ENCODE results near the gene URI1. TPM values are rescaled to one million over a fixed set of nuclear protein-coding genes. Genes with fewer than 3 reads are reported as not detected.

URI1 gene
- total RNA-seq, 1 experiment from 2014 or later, result 56.0 TPM

DNA sequence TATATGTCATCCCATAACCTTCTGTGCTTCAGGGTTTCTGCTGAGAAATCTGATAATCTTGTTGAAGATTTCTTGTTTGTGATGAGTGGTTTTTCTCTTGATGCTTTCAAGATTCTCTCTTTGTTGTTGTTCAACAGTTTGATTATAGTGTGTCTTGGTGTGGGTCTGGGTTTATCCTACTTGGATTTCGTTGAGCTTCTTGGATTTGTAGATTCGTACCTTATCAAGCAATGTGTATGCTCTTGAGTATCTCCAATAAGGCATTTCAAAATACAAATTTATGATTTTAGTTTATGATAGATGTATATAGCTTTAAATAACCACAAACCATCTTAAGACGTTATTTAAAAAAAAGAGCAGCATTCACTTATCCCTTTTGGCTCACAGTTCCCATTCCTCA, 57.5 kb downstream of the URI1 start:
- POLR2A ChIA-PET (ENCODE audit: unreplicated experiment), result no interaction called here
- peaks cover 74% of the 10 kb centered on the region for H3K79me2 ChIP-seq (ENCODE audit: low read depth)
- no TSS peak for BruUV-seq (replicated peaks)
- H3K9me2 ChIP-seq (ENCODE audit: insufficient read depth), result 0 out of 2 replicates have a peak, but pooled peaks cover 3% of the 10 kb centered on the region
- no peak overlapping the region for H3K4me2 ChIP-seq
- H3F3A ChIP-seq (ENCODE audit: insufficient read depth, low read depth), result no peaks in the 10 kb centered on the region; the same call in 1 of the 2 replicates
- CTCF ChIA-PET, result no interaction called here
- DNase-seq, result no peak
- TF ChIP-seq EZH2 (IDR thresholded peaks at IDR 0.05; ENCODE audit: low read depth), result no peak
- TF ChIP-seq, protein P1, sequence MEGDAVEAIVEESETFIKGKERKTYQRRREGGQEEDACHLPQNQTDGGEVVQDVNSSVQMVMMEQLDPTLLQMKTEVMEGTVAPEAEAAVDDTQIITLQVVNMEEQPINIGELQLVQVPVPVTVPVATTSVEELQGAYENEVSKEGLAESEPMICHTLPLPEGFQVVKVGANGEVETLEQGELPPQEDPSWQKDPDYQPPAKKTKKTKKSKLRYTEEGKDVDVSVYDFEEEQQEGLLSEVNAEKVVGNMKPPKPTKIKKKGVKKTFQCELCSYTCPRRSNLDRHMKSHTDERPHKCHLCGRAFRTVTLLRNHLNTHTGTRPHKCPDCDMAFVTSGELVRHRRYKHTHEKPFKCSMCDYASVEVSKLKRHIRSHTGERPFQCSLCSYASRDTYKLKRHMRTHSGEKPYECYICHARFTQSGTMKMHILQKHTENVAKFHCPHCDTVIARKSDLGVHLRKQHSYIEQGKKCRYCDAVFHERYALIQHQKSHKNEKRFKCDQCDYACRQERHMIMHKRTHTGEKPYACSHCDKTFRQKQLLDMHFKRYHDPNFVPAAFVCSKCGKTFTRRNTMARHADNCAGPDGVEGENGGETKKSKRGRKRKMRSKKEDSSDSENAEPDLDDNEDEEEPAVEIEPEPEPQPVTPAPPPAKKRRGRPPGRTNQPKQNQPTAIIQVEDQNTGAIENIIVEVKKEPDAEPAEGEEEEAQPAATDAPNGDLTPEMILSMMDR (conservative IDR thresholded peaks at IDR 0.05), result no peak
- no peak overlapping the region for H3K4me3 ChIP-seq
- no peaks in the 10 kb centered on the region for H3K4me1 ChIP-seq (replicated peaks; ENCODE audit: insufficient read depth)
- intact Hi-C loops (cut with micrococcal nuclease; ENCODE audit: unreplicated experiment), result no loop called here
- no peak overlapping the region for H3K27ac ChIP-seq
- H3K9me3 ChIP-seq (ENCODE audit: insufficient read depth, low read depth), result no peaks in the 10 kb centered on the region; the same call in 1 of the 2 replicates
- peaks cover 33% of the 10 kb centered on the region for H4K20me1 ChIP-seq (ENCODE audit: insufficient read depth)
- no peaks in the 10 kb centered on the region for H3K36me3 ChIP-seq (ENCODE audit: low read depth)
- H2AFZ ChIP-seq, result no peak overlapping the region
- no peaks in the 10 kb centered on the region for H3K27me3 ChIP-seq (ENCODE audit: insufficient read depth, low read depth)

DNA sequence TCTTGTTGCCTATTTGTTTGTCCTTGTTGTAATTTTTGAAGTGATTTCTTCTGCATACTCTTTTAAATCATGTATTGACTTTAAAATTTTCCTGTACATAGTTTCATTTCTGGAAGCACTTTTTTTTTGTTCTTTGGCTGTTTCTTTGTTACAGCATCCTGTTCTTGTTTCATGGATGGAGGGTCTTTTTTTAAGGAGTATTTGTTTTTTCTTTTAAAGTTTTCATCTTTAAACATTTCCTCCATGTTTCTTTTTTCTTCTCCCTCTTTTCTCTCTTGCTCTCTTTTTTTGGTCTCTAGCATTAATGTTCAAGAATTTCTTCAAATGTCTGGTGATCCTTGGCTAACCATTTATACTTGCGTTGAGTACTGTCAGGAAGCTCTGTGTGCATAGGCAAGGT, 58.8 kb downstream of the URI1 start:
- 0 out of 2 replicates have a peak, but pooled peaks cover 7% of the 10 kb centered on the region for H3K36me3 ChIP-seq (ENCODE audit: low read depth)
- peaks cover 67% of the 10 kb centered on the region for H3K79me2 ChIP-seq (ENCODE audit: low read depth)
- H4K20me1 ChIP-seq (ENCODE audit: insufficient read depth), result peaks cover 40% of the 10 kb centered on the region
- no peak overlapping the region for H3K4me3 ChIP-seq
- no peaks in the 10 kb centered on the region for H3K4me1 ChIP-seq (replicated peaks; ENCODE audit: insufficient read depth)
- no peak overlapping the region for H3K4me2 ChIP-seq
- no peaks in the 10 kb centered on the region; the same call in 1 of the 2 replicates for H3F3A ChIP-seq (ENCODE audit: insufficient read depth, low read depth)
- no peak overlapping the region for H2AFZ ChIP-seq
- POLR2A ChIA-PET (ENCODE audit: unreplicated experiment), result no interaction called here
- DNase-seq, result no peak
- no TSS peak for BruUV-seq (replicated peaks)
- CTCF ChIA-PET, result no interaction called here
- TF ChIP-seq, protein P1 (conservative IDR thresholded peaks at IDR 0.05), result no peak
- TF ChIP-seq EZH2 (IDR thresholded peaks at IDR 0.05; ENCODE audit: low read depth), result no peak
- H3K27me3 ChIP-seq (ENCODE audit: insufficient read depth, low read depth), result no peaks in the 10 kb centered on the region
- intact Hi-C loops (cut with micrococcal nuclease; ENCODE audit: unreplicated experiment), result no loop called here
- 0 out of 2 replicates have a peak, but pooled peaks cover 3% of the 10 kb centered on the region for H3K9me2 ChIP-seq (ENCODE audit: insufficient read depth)
- H3K9me3 ChIP-seq (ENCODE audit: insufficient read depth, low read depth), result no peaks in the 10 kb centered on the region; the same call in 1 of the 2 replicates
- no peak overlapping the region for H3K27ac ChIP-seq

DNA sequence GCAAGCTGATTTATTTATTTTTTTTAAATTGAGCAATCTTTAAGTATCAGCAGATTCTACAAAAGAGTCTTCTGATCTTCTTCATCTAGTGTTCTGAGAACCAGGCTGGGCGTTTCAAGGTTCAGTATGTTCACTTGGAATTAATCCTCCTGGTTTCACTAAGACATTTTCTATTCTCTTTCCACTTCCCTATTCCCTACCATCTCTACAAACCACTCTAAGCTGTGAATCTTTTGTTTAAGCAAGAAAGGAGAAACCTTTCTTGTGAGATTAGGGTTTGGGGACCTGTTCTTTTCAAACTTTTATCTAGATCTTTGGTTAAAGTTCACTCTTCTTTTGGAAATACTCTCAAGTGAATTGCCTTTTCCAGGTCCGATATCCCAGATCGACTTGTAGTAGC, 59.3 kb downstream of the URI1 start:
- TF ChIP-seq, protein P1 (conservative IDR thresholded peaks at IDR 0.05), result no peak
- no peak for TF ChIP-seq EZH2 (IDR thresholded peaks at IDR 0.05; ENCODE audit: low read depth)
- H2AFZ ChIP-seq, result no peak overlapping the region
- H4K20me1 ChIP-seq (ENCODE audit: insufficient read depth), result peaks cover 40% of the 10 kb centered on the region
- peaks cover 3% of the 10 kb centered on the region; the same call in 1 of the 2 replicates for H3F3A ChIP-seq (ENCODE audit: insufficient read depth, low read depth)
- POLR2A ChIA-PET (ENCODE audit: unreplicated experiment), result no interaction called here
- no TSS peak for BruUV-seq (replicated peaks)
- no peaks in the 10 kb centered on the region for H3K27me3 ChIP-seq (ENCODE audit: insufficient read depth, low read depth)
- no peak overlapping the region for H3K4me2 ChIP-seq
- intact Hi-C loops (cut with micrococcal nuclease; ENCODE audit: unreplicated experiment), result no loop called here
- H3K27ac ChIP-seq, result no peak overlapping the region
- H3K4me1 ChIP-seq (replicated peaks; ENCODE audit: insufficient read depth), result no peaks in the 10 kb centered on the region
- no peaks in the 10 kb centered on the region; the same call in 1 of the 2 replicates for H3K9me3 ChIP-seq (ENCODE audit: insufficient read depth, low read depth)
- no peak overlapping the region for H3K4me3 ChIP-seq
- DNase-seq, result no peak
- peaks cover 63% of the 10 kb centered on the region for H3K79me2 ChIP-seq (ENCODE audit: low read depth)
- 0 out of 2 replicates have a peak, but pooled peaks cover 3% of the 10 kb centered on the region for H3K9me2 ChIP-seq (ENCODE audit: insufficient read depth)
- 0 out of 2 replicates have a peak, but pooled peaks cover 7% of the 10 kb centered on the region for H3K36me3 ChIP-seq (ENCODE audit: low read depth)
- CTCF ChIA-PET, result no interaction called here

Data from PC-9 (cell line).